SJCRH30 (cell line): ENCODE data around the gene CSNK2A3. TPM values are rescaled to one million over a fixed set of nuclear protein-coding genes. Genes with fewer than 3 reads are reported as not detected.
"Not testable (repeated sequence)": the region's sequence is repeated elsewhere in the genome, so short reads cannot be mapped to it uniquely, and the experiment has no call there.

ENCODE experiments used
- DNase-seq, 2 experiments: peaks; one replicate each; pipeline ENCODE4 v3.0.0-alpha.2; 2015 to 2020
- H3K27ac ChIP-seq: fragments of 250-450 bp; sonication (Bioruptor Pico); 2 replicates; pipeline ENCODE4 v1.5.1; 2020; ENCODE audit warnings: mild to moderate bottlenecking, moderate library complexity
- H3K27me3 ChIP-seq: fragments of 250-450 bp; sonication (Bioruptor Pico); 2 replicates; pipeline ENCODE4 v1.5.1; 2020; ENCODE audit warnings: mild to moderate bottlenecking, moderate library complexity
- H3K36me3 ChIP-seq: fragments of 250-450 bp; sonication (Bioruptor Pico); 2 replicates; pipeline ENCODE4 v1.5.1; 2020; ENCODE audit warnings: mild to moderate bottlenecking, moderate library complexity
- H3K4me1 ChIP-seq: fragments of 250-450 bp; sonication (Bioruptor Pico); 2 replicates; pipeline ENCODE4 v1.5.1; 2020; ENCODE audit warnings: mild to moderate bottlenecking, moderate library complexity
- H3K4me3 ChIP-seq: fragments of 250-450 bp; sonication (Bioruptor Pico); 2 replicates; pipeline ENCODE4 v1.5.1; 2020; ENCODE audit warnings: mild to moderate bottlenecking, moderate library complexity
- H3K9me3 ChIP-seq: fragments of 250-450 bp; sonication (Bioruptor Pico); replicated peaks from 2 replicates; pipeline ENCODE4 v1.5.1; 2020; ENCODE audit warnings: mild to moderate bottlenecking, moderate library complexity
- total RNA-seq: library from RNA; depleted of rRNA; stranded (reverse); fragments of >200 nt; shearing (Covaris generic); gene quantifications from 2 replicates; pipeline ENCODE4 v1.2.3, GENCODE V29; 2014; rRNA removed

The CSNK2A3 gene
- 2.9 and 3.3 TPM in 2 replicates for total RNA-seq

DNA sequence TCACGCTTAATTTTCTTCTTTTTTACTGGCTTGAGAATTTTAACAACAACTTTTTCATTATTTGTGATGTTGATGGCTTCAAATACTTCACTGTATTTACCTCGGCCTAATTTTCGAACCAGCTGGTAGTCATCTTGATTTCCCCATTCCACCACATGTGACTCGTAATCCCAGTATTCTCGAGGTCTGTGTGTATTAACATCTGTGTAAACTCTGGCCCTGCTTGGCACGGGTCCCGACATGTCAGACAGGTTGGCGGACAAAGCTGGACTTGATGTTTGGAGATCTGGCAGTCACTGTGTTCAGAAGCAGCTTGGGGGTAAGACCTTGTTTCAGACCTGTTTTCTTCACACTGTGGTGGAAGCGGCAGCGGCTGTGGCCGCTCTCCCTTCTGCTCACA, at the start of gene CSNK2A3:
TSS of gene CSNK2A3 (minus strand) at position 373 of the 400 bp plus-strand sequence. CDS start at position 242, 131 bp downstream.
- H3K27me3 ChIP-seq, DNase-seq, H3K4me3 ChIP-seq, H3K36me3 ChIP-seq, H3K9me3 ChIP-seq, H3K27ac ChIP-seq: not testable (repeated sequence)
- H3K4me1 ChIP-seq, result peaks cover 34% of the 10 kb centered on the region

DNA sequence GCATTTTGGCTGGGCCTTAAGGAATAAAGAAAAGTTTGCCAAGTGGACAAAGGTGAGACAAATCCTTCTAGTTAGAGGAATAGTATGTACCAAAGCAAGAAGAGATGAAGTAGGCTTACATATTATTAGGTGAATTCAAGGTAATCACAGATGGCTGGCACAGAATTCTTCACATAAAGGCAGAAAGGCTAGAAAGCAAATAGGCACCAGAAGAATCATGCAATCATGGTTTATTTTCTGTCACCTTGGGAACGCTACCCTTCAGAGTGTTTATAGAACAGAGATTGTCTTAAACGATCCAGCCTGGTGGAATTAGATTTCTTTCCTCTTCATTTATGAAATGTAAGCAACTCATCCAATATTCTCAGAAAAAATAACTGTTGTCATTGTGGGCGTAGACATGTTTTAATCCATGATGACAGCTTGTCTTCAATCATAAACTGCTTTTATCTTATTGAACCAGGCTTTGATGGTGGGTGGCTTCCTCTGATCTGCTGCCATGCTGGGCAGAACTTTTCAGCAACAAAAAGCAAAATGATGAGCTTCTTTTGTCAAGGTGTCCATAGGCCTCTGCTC, 49.0 kb upstream of the CSNK2A3 start:
- no peaks in the 10 kb centered on the region for H3K36me3 ChIP-seq
- no peak for DNase-seq
- no peak overlapping the region for H3K27ac ChIP-seq
- no peaks in the 10 kb centered on the region for H3K27me3 ChIP-seq
- no peaks in the 10 kb centered on the region for H3K9me3 ChIP-seq
- H3K4me1 ChIP-seq, result no peaks in the 10 kb centered on the region
- no peak overlapping the region for H3K4me3 ChIP-seq

DNA sequence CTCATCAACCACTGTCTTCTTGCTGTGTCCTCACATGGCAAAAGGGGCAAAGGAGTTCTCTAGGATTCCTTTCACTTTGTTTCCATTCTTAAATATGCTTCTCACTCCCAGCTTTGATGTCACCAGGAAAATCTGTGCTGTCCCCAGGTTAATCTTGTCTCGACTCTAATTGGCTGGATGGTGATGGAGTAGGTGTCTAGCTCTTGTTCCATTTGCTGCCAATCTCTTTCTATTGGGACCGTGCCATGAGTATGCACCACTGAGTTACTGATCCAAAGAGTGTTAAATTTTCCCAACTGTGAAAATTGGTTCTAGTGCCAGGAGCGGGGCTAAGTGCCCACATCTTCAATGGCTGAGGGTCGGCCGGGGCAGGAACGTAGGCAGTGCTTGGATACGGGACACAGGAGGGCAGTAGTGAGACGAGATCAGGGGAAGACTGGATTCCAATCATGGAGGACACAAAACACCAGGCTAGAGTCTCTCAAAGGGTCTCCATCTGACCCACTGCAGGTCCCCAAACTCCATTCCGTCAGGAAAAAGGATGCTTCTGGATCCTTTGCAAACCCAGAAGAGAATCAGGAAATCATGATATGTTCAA, 47.7 kb upstream of the CSNK2A3 start:
- H3K27me3 ChIP-seq, result no peaks in the 10 kb centered on the region
- no peaks in the 10 kb centered on the region for H3K4me1 ChIP-seq
- H3K27ac ChIP-seq, result no peak overlapping the region
- H3K4me3 ChIP-seq, result no peak overlapping the region
- no peaks in the 10 kb centered on the region for H3K36me3 ChIP-seq
- no peaks in the 10 kb centered on the region for H3K9me3 ChIP-seq
- DNase-seq, result peak; percentile 35 to 61

DNA sequence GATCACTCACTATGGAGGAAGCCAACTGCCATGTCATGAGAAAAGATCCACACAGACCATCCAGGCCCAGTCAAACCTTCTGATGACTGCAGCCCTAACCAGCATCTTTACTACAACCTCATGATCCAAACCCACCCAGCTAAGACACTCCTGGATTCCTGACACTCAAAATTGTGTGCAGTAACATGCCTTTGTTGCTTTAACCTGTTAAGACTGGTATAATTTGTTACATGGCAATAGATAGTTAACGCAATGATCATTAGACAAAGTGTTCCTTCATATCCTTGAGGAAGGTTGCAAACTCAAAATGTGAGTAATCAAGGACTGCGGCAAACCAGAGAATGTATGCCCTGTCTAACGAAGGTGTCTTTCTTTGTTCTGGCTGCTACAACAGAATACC, 47.1 kb upstream of the CSNK2A3 start:
- Histone ChIP-seq H3K4me3 (no peak overlapping the region), H3K36me3 (no peaks in the 10 kb centered on the region), H3K4me1 (no peaks in the 10 kb centered on the region), H3K9me3 (no peaks in the 10 kb centered on the region), H3K27me3 (no peaks in the 10 kb centered on the region), H3K27ac (no peak overlapping the region)
- DNase-seq, result no peak

DNA sequence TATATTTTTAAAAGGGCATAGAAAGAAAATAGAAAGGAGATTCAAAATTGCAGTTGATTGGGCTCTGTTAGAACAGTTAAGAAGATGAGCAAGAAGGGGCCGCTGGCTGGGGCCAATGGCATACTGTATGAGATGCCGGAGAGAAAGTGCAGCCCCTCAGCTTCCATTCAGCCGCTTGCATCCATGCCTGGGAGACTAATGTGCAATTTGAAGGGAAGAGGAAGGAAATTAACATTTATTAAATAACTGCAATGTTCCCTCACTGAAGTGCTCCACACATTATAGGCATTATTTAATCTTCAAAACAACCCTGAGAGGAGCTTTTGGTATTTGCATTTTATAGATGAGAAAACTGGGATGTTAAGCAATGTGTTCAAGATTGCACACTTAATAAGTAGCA, 44.7 kb upstream of the CSNK2A3 start:
- Histone ChIP-seq H3K4me1 (no peaks in the 10 kb centered on the region), H3K27me3 (no peaks in the 10 kb centered on the region), H3K9me3 (no peaks in the 10 kb centered on the region), H3K4me3 (no peak overlapping the region), H3K36me3 (no peaks in the 10 kb centered on the region), H3K27ac (no peak overlapping the region)
- DNase-seq, result no peak

DNA sequence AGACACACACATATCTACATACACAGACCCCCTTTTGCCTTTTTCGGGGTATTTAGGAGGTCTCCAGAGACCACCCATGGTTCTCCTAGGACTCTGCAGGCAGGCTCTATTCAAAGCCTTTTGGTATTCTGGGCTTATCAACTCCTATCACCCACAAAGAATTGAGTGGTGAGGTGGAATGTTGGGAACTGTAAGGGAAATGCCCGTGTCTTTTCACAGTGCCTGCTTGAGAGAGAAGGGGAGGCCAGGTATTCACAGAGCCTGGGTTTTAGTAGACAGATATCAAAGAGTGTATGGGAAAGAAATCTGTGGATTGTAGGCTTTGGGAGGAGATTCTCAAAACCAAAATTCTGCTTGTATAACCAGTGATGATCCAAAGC, 44.0 kb upstream of the CSNK2A3 start:
- DNase-seq, result no peak
- no peak overlapping the region for H3K27ac ChIP-seq
- H3K4me3 ChIP-seq, result no peak overlapping the region
- H3K9me3 ChIP-seq, result no peaks in the 10 kb centered on the region
- H3K4me1 ChIP-seq, result no peaks in the 10 kb centered on the region
- no peaks in the 10 kb centered on the region for H3K36me3 ChIP-seq
- H3K27me3 ChIP-seq, result no peaks in the 10 kb centered on the region

DNA sequence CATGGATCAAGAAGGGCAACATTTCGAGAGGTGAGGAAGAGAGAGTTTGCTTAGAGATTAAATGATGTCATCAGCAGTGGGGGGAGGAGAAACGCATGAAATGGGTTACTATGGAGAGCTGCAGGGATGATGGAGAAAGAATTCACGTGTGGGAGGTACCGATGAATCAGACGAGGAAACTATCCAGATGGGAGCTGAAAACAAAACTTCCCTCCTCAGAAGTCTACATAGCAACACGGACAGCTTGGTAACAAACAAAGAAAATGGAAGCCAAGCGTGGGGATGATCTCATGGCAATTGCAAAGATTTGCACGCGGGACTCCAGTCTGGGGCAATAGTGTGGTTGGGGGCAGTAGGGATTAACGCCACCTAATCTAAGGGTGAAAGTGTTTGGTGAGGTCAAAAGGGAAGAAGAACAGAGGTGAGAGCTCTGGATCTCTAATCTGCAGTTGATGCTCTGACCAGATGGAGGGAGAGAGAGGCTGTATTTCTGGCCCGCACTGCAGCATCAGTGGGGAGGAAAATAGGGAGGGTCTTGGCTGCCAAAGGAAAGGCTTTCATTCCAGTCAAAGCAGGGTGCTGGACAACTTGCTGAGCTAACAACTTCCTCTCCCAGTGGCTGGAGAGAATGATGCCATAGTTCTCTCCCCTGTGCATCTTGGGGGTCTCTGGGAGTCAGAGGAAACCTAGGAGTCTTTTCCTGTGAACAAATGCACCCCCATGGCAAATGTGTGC, 43.4 kb upstream of the CSNK2A3 start:
- H3K4me3 ChIP-seq, result no peak overlapping the region
- no peaks in the 10 kb centered on the region for H3K36me3 ChIP-seq
- H3K27ac ChIP-seq, result no peak overlapping the region
- H3K9me3 ChIP-seq, result no peaks in the 10 kb centered on the region
- DNase-seq, result no peak
- H3K4me1 ChIP-seq, result no peaks in the 10 kb centered on the region
- no peaks in the 10 kb centered on the region for H3K27me3 ChIP-seq

DNA sequence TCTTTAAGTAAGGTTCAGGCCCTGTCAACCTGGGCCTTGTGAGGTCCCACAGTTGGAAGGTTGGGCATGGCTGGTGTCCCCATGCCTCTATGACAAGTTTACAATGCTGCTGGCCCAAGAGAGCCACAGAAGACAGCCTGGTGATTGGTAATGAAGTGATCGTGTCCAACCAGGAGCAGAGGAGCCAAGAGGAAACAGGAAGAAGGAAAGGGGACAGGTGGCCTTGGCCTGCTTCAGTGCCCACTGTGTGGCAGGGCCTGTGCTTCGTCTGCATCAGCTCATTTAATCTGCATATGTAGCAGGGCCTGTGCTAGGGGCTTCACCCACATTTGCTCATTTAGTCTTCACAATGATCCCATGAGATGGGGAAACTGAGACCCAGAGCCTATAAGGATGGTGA, 42.1 kb upstream of the CSNK2A3 start:
- H3K27me3 ChIP-seq, result no peaks in the 10 kb centered on the region

DNA sequence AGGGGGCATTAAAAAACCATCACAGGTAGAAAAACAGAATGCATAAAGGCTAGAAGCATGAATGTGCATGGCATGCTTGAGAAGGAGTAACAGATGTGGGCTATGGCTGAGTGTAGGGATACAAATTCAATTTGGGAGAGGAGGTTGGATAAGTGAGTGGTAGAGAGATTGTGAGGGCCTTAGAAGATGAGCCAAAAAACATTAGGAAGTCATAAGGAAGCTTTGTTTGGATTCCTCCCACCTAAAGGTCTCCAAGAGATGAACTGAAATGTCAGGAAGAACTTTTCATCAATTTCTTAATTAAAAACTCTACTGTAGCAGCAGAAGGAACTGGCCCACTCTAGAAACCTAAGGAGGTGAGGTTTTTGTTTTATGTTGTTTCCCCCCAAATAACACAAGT, 41.2 kb upstream of the CSNK2A3 start:
- Histone ChIP-seq H3K4me1 (no peaks in the 10 kb centered on the region), H3K27ac (no peak overlapping the region), H3K27me3 (no peaks in the 10 kb centered on the region), H3K36me3 (no peaks in the 10 kb centered on the region), H3K9me3 (no peaks in the 10 kb centered on the region), H3K4me3 (no peak overlapping the region)
- no peak for DNase-seq

More for the DNA sequence above, 42.1 kb upstream of the CSNK2A3 start:
- Histone ChIP-seq H3K4me3 (no peak overlapping the region), H3K36me3 (no peaks in the 10 kb centered on the region), H3K4me1 (no peaks in the 10 kb centered on the region), H3K9me3 (no peaks in the 10 kb centered on the region), H3K27ac (no peak overlapping the region)
- DNase-seq, result no peak

DNA sequence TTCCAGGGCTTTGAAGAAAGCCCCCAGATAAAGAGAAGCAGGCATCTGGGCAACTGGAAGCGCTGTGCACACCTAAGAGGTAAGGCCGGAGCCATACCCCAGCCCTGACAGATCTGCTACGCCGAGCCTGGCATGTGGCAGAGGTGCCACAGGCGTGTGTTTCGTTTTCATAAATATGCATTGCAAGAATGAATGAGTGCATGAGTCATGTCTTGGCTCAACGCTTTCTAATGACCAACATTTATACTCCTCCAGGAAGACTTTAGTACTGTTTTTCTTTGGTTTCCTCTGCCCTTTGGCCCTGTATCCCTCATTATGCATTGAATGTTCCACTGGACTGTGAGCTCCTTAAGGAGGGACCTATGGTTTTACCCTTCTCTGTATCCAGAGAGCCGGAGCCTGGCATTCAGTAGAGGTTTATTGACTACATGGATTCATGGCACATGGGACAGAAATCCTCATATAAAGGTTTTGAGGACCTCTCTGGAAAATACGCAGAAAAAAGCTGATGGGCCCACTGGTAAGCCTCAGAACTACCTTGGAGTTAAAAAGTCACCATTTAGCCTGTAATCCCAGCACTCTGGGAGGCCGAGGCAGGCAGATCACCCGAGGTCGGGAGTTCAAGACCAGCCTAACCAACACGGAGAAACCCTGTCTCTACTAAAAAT, 38.9 kb upstream of the CSNK2A3 start:
- Histone ChIP-seq H3K27ac (no peak overlapping the region), H3K9me3 (no peaks in the 10 kb centered on the region), H3K4me1 (0 out of 2 replicates have a peak, but pooled peaks cover 3% of the 10 kb centered on the region), H3K36me3 (no peaks in the 10 kb centered on the region), H3K4me3 (no peak overlapping the region), H3K27me3 (no peaks in the 10 kb centered on the region)
- no peak for DNase-seq

DNA sequence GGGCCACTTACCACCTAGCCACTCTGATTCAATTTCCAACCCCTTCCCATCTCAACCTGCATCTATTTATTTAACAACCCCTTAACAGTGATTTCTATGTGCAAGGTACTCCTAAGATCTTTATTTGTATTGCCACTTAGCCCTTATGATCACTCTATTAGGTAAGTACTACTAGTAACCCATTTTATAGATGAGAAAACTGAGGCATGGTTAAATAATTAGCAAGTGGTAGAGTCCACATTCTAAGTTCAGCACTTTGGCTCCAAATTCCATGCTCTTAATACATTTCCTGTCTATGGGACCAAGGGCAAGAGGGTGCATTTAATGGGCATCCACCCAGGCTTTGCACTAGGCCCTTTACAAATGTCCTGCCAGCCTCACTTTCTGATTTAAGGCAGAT, 38.1 kb upstream of the CSNK2A3 start:
- Histone ChIP-seq H3K4me3 (no peak overlapping the region), H3K4me1 (0 out of 2 replicates have a peak, but pooled peaks cover 3% of the 10 kb centered on the region), H3K9me3 (no peaks in the 10 kb centered on the region), H3K36me3 (no peaks in the 10 kb centered on the region), H3K27me3 (no peaks in the 10 kb centered on the region), H3K27ac (no peak overlapping the region)
- no peak for DNase-seq

DNA sequence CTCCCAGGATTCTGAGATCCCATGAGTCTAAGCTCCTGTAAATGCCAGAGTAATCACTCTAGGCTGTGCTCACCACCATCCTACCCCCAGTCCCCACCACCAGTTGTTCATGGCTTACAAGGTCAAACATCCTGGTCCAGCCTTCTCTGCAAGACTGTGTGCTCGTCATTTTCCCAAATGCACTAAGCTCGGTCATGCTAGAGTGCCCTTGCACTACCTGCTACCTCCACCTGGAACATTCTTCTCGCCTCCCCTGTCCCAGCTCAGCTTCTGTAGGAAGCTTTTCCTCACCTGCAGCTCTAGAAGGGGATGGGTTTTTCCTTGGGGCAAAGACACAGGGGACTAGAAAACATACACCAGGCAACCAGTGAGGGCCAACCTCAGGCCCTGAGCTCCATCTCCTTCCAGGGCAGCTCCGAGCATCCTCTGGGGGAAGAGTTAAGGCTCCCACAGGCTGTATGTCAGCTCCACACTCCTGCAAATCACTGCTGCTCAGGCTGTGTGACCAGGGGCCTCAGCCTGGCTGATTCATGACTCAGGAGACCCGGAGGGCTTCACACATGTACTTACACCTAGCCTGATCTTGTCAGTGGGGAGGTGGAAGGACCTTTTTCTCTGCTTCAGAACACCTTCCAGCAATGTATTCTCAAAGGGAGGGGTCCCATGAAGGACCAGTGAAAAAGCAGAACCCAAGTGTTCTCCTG, 37.2 kb upstream of the CSNK2A3 start:
- no peak for DNase-seq
- H3K27ac ChIP-seq, result no peak overlapping the region

DNA sequence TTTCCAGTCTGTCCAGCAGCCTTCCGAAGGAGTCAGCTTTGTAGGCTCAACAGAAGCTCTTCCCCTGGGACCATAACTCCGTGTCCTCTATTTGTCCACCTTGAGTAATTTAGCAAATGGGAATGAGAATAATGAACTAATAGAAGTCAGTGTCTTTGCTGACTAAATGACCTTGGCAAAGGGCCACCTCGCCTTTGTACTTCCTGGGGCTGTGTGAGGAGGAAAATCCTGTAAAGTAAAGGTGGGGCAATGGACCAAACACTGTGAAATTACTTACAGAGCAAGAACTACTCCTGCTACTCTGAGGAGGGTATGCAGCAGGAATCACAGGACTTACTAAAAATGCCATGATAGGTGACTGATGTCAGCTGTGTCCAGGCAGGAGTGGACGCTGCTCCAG, 36.2 kb upstream of the CSNK2A3 start:
- no peaks in the 10 kb centered on the region for H3K36me3 ChIP-seq
- no peak overlapping the region for H3K27ac ChIP-seq
- no peaks in the 10 kb centered on the region for H3K27me3 ChIP-seq
- no peak for DNase-seq
- H3K9me3 ChIP-seq, result no peaks in the 10 kb centered on the region
- 0 out of 2 replicates have a peak, but pooled peaks cover 3% of the 10 kb centered on the region for H3K4me1 ChIP-seq
- H3K4me3 ChIP-seq, result no peak overlapping the region

More for the DNA sequence above, 37.2 kb upstream of the CSNK2A3 start:
- Histone ChIP-seq H3K9me3 (no peaks in the 10 kb centered on the region), H3K27me3 (no peaks in the 10 kb centered on the region), H3K36me3 (no peaks in the 10 kb centered on the region), H3K4me1 (0 out of 2 replicates have a peak, but pooled peaks cover 3% of the 10 kb centered on the region), H3K4me3 (no peak overlapping the region)

DNA sequence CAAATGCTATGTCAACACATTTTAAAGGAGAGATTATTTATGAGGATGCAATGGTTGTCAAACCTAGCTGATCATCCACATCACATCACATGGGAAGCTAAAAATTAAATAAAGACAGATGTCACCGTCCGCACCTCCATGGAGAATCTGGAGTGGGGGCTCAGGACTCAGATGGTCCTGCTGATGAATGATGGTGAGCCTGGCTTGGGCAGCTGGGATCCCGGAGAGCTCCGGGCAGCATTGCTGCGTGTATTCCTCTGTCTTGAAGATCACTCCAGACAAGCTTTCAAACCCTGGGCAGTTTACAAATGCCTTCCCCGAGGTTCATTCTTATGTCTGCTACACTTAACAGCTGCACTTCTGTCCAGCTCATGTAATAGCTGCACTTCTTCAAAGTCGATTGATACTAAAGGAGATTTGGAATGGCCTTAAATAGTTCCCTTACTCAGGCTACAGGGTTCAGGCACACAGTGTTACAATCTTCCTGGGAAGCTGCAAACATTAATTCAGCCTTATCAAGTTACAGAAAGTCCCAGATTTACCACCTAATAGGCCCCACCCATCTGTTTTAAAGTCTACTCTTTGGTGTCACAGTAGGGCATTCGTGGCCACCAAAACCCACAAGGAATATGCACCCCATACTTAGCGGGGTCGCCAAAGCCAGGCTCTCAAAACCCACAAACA, 34.7 kb upstream of the CSNK2A3 start:
- no peak overlapping the region for H3K27ac ChIP-seq
- H3K4me1 ChIP-seq, result 0 out of 2 replicates have a peak, but pooled peaks cover 3% of the 10 kb centered on the region
- H3K9me3 ChIP-seq, result no peaks in the 10 kb centered on the region
- H3K4me3 ChIP-seq, result no peak overlapping the region
- DNase-seq, result no peak
- no peaks in the 10 kb centered on the region for H3K36me3 ChIP-seq
- no peaks in the 10 kb centered on the region for H3K27me3 ChIP-seq
